Vagina (tissue), 2 donors: ENCODE results near the gene MYO7A.

ENCODE experiments used
- POLR2A ChIP-seq, 2 donors: fragments of 450-650 bp; IDR thresholded peaks; one replicate each; pipeline ENCODE4 v1.6.1; 2017; ENCODE audit warnings: antibody characterized with exemption in 2 of 2, mild to moderate bottlenecking in 2 of 2, moderate library complexity in 2 of 2
- POLR2AphosphoS5 ChIP-seq, 2 donors: sonication (generic); formaldehyde crosslinking; IDR thresholded peaks; one replicate each; pipeline ENCODE4 v1.9.0; 2017; ENCODE audit warnings: antibody characterized with exemption in 2 of 2, mild to moderate bottlenecking in 2 of 2, low read depth in 1 of 2; ENCODE audit not compliant: insufficient read depth in 1 of 2

DNA sequence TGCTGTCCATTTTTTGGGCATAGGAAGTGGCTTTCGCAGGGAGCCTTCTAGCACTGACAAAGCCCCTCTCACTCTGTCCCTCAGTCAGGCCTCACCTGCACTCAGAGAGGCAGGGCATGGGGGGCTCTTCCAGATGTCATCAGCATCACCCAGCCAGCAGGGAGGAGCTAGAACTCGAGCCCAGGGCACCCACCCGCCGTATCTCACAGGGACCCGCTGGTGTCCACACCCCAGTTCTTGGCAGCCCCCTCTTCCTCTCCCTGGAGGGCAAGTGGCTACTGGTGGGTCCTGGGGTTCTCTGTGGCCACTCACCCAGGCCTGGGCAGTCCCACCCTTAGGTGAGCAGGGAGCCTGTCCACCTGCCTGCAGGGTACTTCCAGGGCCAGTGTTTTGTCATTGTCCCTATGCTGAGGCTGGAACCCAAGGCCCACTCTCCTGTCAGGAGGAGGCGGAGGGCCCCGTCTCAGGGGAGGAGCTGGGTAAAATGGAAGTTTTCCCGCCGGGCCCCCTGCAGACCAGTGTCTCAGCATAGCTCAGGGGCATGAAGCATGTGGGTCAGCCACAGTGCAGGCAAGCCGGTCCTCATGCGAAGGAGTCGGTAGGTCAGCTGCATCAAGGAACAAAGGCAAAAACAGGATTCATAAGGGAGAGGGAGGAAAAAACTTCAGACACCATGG is 21.8 kb downstream of the MYO7A start:
- TF ChIP-seq POLR2AphosphoS5 (IDR thresholded peaks at IDR 0.05; ENCODE audit: insufficient read depth in 1 of 2, low read depth in 1 of 2) (no peak), POLR2A (IDR thresholded peaks at IDR 0.05) (no peak)
